GM12878 (cell line): ENCODE data around the gene IMMP2L. TPM values are rescaled to one million over a fixed set of nuclear protein-coding genes. Genes with fewer than 3 reads are reported as not detected.

Experiments used
- ATAC-seq: fragments of 200-7000 bp; cut with Tn5 transposase; 3 replicates; pipeline ENCODE4 v1.9.1; 2020; ENCODE audit warnings: mild to moderate bottlenecking, moderate library complexity
- BruUV-seq: library from RNA; stranded (reverse); fragments of 400-500 nt; replicated peaks from 2 replicates; lab custom pipeline; 2021; lab: Mats Ljungman, UMichigan
- CTCF ChIA-PET: fragments of 300-600 bp; sonication (Branson Sonifier 250); formaldehyde crosslinking; extraction: SDS; loops from one replicate; lab custom pipeline; 2021; ENCODE audit warnings: inconsistent platforms; lab: Yijun Ruan, JAX
- POLR2A ChIA-PET: fragments of 350-600 bp; formaldehyde crosslinking; extraction: SDS; loops from one replicate; lab custom pipeline; 2021; ENCODE audit warnings: inconsistent platforms; lab: Charles Lee
- RAD21 ChIA-PET: fragments of 300-600 bp; sonication (Branson Sonifier 250); formaldehyde crosslinking; loops from one replicate; lab custom pipeline; 2023; ENCODE audit warnings: antibody characterized with exemption; ENCODE audit not compliant: unreplicated experiment; lab: Charles Lee
- SMC1A ChIA-PET: fragments of 300-600 bp; sonication (Branson Sonifier 250); formaldehyde crosslinking; loops from one replicate; lab custom pipeline; 2023; ENCODE audit not compliant: unreplicated experiment, uncharacterized antibody; lab: Charles Lee
- DNase-seq: peaks from one replicate; pipeline ENCODE4 v3.0.0-alpha.2; 2011; ENCODE audit warnings: low read depth, low spot score
- FAIRE-seq: peaks from 3 replicates; lab custom pipeline; 2011; peaks lifted over from hg19 to GRCh38; lab: Jason Lieb, UNC
- H2AFZ ChIP-seq: 2 replicates; pipeline ENCODE4 v1.6.0; 2011; ENCODE audit warnings: low read depth, low read length, control low read depth; ENCODE audit not compliant: control insufficient read depth
- H3K27ac ChIP-seq: 2 replicates; pipeline ENCODE4 v1.5.1; 2011; ENCODE audit warnings: control low read depth; ENCODE audit not compliant: control insufficient read depth, insufficient read depth
- H3K27me3 ChIP-seq, 2 experiments: replicated peaks in 1 of 2; 2 replicates each; pipeline versions ENCODE4 v1.6.0 to v1.6.1; 2011; ENCODE audit warnings: low read length in 1 of 2; ENCODE audit not compliant: control insufficient read depth in 2 of 2, insufficient read depth in 2 of 2
- H3K36me3 ChIP-seq, 2 experiments: 2 replicates each; pipeline ENCODE4 v1.5.1; 2011; ENCODE audit warnings: low read length in 1 of 2; ENCODE audit not compliant: control insufficient read depth in 2 of 2, insufficient read depth in 2 of 2
- H3K4me1 ChIP-seq: 2 replicates; pipeline ENCODE4 v1.6.1; 2011; ENCODE audit warnings: mild to moderate bottlenecking, low read length, moderate library complexity, mixed read lengths; ENCODE audit not compliant: control insufficient read depth, insufficient read depth
- H3K4me2 ChIP-seq: 2 replicates; pipeline ENCODE4 v1.6.0; 2011; ENCODE audit warnings: control low read depth; ENCODE audit not compliant: control insufficient read depth, insufficient read depth
- H3K4me3 ChIP-seq: fragments of 200-600 bp; sonication (generic); 2 replicates; pipeline ENCODE4 v1.5.1; 2016
- H3K79me2 ChIP-seq: 2 replicates; pipeline ENCODE4 v1.6.0; 2011; ENCODE audit warnings: low read length; ENCODE audit not compliant: control insufficient read depth, insufficient read depth
- H3K9ac ChIP-seq: 2 replicates; pipeline ENCODE4 v1.8.0; 2011; ENCODE audit warnings: low read length, control low read depth, mixed read lengths; ENCODE audit not compliant: control insufficient read depth, insufficient read depth
- H3K9me3 ChIP-seq: replicated peaks from 3 replicates; pipeline ENCODE4 v1.5.1; 2011; ENCODE audit warnings: mild to moderate bottlenecking, low read length; ENCODE audit not compliant: control insufficient read depth, insufficient read depth
- H4K20me1 ChIP-seq: 2 replicates; pipeline ENCODE4 v1.6.0; 2011; ENCODE audit not compliant: control insufficient read depth, insufficient read depth
- NFIC ChIP-seq: IDR thresholded peaks from 2 replicates; pipeline ENCODE4 v1.6.1; 2012; ENCODE audit warnings: low read depth, mild to moderate bottlenecking, inconsistent platforms, low read length, moderate library complexity
- ZNF592 ChIP-seq: fragments of 450-650 bp; IDR thresholded peaks from 2 replicates; pipeline ENCODE4 v1.6.1; 2017; ENCODE audit warnings: mild to moderate bottlenecking, moderate library complexity
- WGBS: methylation state at CpG from one replicate; pipeline ENCODE4 v1.1.6; 2016; ENCODE audit warnings: low lambda C conversion rate; ENCODE audit not compliant: insufficient replicate concordance, insufficient coverage; ENCODE audit errors: missing lambda C conversion rate; 5-methylcytosine and 5-hydroxymethylcytosine counted together
- in situ Hi-C: fragments of 300-500 bp; cut with MboI; formaldehyde crosslinking; loops from 9 replicates; pipeline ENCODE4 v1.14.3; 2018; ENCODE audit warnings: mixed read lengths
- intact Hi-C: fragments of 100-400 bp; cut with micrococcal nuclease; formaldehyde crosslinking; loops from one replicate; pipeline ENCODE4 v1.14.2; 2022; ENCODE audit not compliant: unreplicated experiment
- polyA plus RNA-seq, 11 experiments: library from polyadenylated mRNA; depleted of rRNA in 4 of 11; unstranded in 6 of 11; stranded (reverse) in 5 of 11; fragments of >200 nt; fragmentation: Nextera tagmentation in 4 of 11; fragmentation: Illumina TruSeq in 1 of 11; extraction: Ambion mirVana in 4 of 11; extraction: Trizol in 1 of 11; gene quantifications; 1 replicate in 1 of 11; 2 replicates in 10 of 11; pipeline versions ENCODE4 v1.2.1 to v1.2.3, GENCODE V29; 2011 to 2016; ENCODE audit warnings: inconsistent platforms in 2 of 11, missing spikeins in 2 of 11, low read depth in 1 of 11
- total RNA-seq, 4 experiments: library from RNA; depleted of rRNA in 3 of 4; stranded (reverse); fragments of >200 nt in 3 of 4; fragmentation: Illumina TruSeq in 1 of 4; extraction: Trizol in 1 of 4; gene quantifications; 2 replicates each; pipeline versions ENCODE4 v1.2.1 to v1.2.3, GENCODE V29; 2013 to 2021

Gene IMMP2L
- total and polyA plus RNA-seq, 10 of the 15 experiments (the other 5 are each of a cell fraction or from before 2014, with no cell fraction given), result 12.6 to 46.3 (median 19.6) TPM

GRCh38 chr7:111080495-111081105 lies 481.7 kb downstream of the IMMP2L start:
- ChIA-PET RAD21 (no interaction called here), SMC1A (no interaction called here), CTCF (interaction anchor here (1.9 to 2.2 kb wide), 2 partner anchors 11 to 18 kb away, joined by 4 to 9 read pairs; no protein-coding TSS in a partner anchor), POLR2A (interaction anchor here (1.1 kb wide), 1 partner anchor 53 kb away, joined by 3 read pairs; no protein-coding TSS in a partner anchor)
- no peak overlapping the region for H3K27ac ChIP-seq
- no peaks in the 10 kb centered on the region for H3K79me2 ChIP-seq
- no peak overlapping the region for H2AFZ ChIP-seq
- H3K9ac ChIP-seq, result no peak overlapping the region
- peak overlapping the region; percentile 43 for H3K4me2 ChIP-seq
- DNase-seq (no peak), FAIRE-seq (no peak), ATAC-seq (peak; percentile 8; the same call in 2 of the 3 replicates)
- H3K27me3 ChIP-seq, result no peaks in the 10 kb centered on the region
- no peak overlapping the region for H3K4me3 ChIP-seq
- BruUV-seq, result no TSS peak
- no peaks in the 10 kb centered on the region for H3K36me3 ChIP-seq
- H3K4me1 ChIP-seq, result peaks cover 38% of the 10 kb centered on the region
- WGBS, result 38% methylated on average over 1 of the region's 1 CpG
- H4K20me1 ChIP-seq, result no peaks in the 10 kb centered on the region
- H3K9me3 ChIP-seq, result peaks cover 1% of the 10 kb centered on the region; the same call in 1 of the 3 replicates
- intact Hi-C loops, result loop anchor here (5.0 to 10.0 kb wide), 5 partner anchors 53 to 1076 kb away; partner anchors contain the start of gene IMMP2L
- TF ChIP-seq NFIC (peak; percentile 45; the same call in 1 of the 2 replicates), ZNF592 (no peak)
- in situ Hi-C loops, result no loop called here
